HFFc6 (cell line): ENCODE results near the gene TLX3. TPM values are rescaled to one million over a fixed set of nuclear protein-coding genes. Genes with fewer than 3 reads are reported as not detected.

Experiments used
- DNase-seq: peaks from one replicate; pipeline ENCODE4 v3.0.0-alpha.2; 2018
- H3K27ac Mint-ChIP-seq: 2 replicates; pipeline ENCODE4 v1.8.0; 2020; ENCODE audit warnings: mild to moderate bottlenecking, mixed read lengths
- H3K27me3 Mint-ChIP-seq: 2 replicates; pipeline ENCODE4 v1.8.0; 2021; ENCODE audit warnings: mild to moderate bottlenecking, moderate library complexity, mixed read lengths; ENCODE audit not compliant: insufficient read depth
- H3K36me3 Mint-ChIP-seq: 2 replicates; pipeline ENCODE4 v1.8.0; 2021; ENCODE audit warnings: low read depth, mixed read lengths
- H3K4me1 Mint-ChIP-seq: 2 replicates; pipeline ENCODE4 v1.8.0; 2020; ENCODE audit warnings: low read depth, mixed read lengths
- H3K4me3 Mint-ChIP-seq: 2 replicates; pipeline ENCODE4 v1.8.0; 2020; ENCODE audit warnings: mild to moderate bottlenecking, moderate library complexity, mixed read lengths
- H3K9me3 Mint-ChIP-seq: 2 replicates; pipeline ENCODE4 v1.8.0; 2020; ENCODE audit warnings: mild to moderate bottlenecking, mixed read lengths
- total RNA-seq, 6 experiments: library from RNA; stranded (reverse); fragmentation: NEBNext Ultra II Directional; extraction: Animal tissue kit (Norgen Biotek cat#: 25700); gene quantifications; 2 replicates in 1 of 6; 3 replicates in 5 of 6; pipeline ENCODE4 v1.2.3, GENCODE V29; 2021
- TF ChIP-seq, protein P1 (sequence below): fragments of 200-600 bp; sonication (generic); IDR thresholded peaks from 2 replicates; pipeline ENCODE4 v1.5.0; 2021; ENCODE audit warnings: antibody characterized with exemption, mild to moderate bottlenecking

The TLX3 gene
- total RNA-seq, 6 experiments from 2014 or later, result not detected

DNA sequence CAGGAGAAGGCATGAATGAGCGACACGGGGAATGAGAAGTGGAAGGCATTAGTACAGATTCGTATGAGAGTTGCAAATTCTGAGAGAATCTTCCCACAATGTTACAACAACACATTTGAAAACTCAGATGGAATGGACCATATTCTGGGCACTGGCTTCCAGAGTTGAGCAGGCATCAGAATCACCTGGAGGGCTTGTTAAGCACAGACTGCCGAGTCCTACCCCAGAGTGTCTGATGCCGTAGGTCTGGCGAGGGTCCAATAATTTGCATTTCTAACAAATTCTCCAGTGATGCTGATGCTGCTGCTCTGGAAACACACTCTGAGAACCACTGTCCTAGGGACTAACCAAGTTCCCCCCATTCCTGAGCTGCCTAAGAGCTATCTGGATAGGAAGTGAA is 2.9 kb upstream of the TLX3 start:
- 0 out of 2 replicates have a peak, but pooled peaks cover 6% of the 10 kb centered on the region for H3K4me1 Mint-ChIP-seq
- TF ChIP-seq, protein P1, sequence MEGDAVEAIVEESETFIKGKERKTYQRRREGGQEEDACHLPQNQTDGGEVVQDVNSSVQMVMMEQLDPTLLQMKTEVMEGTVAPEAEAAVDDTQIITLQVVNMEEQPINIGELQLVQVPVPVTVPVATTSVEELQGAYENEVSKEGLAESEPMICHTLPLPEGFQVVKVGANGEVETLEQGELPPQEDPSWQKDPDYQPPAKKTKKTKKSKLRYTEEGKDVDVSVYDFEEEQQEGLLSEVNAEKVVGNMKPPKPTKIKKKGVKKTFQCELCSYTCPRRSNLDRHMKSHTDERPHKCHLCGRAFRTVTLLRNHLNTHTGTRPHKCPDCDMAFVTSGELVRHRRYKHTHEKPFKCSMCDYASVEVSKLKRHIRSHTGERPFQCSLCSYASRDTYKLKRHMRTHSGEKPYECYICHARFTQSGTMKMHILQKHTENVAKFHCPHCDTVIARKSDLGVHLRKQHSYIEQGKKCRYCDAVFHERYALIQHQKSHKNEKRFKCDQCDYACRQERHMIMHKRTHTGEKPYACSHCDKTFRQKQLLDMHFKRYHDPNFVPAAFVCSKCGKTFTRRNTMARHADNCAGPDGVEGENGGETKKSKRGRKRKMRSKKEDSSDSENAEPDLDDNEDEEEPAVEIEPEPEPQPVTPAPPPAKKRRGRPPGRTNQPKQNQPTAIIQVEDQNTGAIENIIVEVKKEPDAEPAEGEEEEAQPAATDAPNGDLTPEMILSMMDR, result no peak
- no peak overlapping the region for H3K27ac Mint-ChIP-seq
- no peaks in the 10 kb centered on the region; the same call in 1 of the 2 replicates for H3K36me3 Mint-ChIP-seq
- H3K9me3 Mint-ChIP-seq, result peaks cover 9% of the 10 kb centered on the region
- DNase-seq, result no peak
- H3K27me3 Mint-ChIP-seq, result peaks cover 53% of the 10 kb centered on the region
- H3K4me3 Mint-ChIP-seq, result no peak overlapping the region

DNA sequence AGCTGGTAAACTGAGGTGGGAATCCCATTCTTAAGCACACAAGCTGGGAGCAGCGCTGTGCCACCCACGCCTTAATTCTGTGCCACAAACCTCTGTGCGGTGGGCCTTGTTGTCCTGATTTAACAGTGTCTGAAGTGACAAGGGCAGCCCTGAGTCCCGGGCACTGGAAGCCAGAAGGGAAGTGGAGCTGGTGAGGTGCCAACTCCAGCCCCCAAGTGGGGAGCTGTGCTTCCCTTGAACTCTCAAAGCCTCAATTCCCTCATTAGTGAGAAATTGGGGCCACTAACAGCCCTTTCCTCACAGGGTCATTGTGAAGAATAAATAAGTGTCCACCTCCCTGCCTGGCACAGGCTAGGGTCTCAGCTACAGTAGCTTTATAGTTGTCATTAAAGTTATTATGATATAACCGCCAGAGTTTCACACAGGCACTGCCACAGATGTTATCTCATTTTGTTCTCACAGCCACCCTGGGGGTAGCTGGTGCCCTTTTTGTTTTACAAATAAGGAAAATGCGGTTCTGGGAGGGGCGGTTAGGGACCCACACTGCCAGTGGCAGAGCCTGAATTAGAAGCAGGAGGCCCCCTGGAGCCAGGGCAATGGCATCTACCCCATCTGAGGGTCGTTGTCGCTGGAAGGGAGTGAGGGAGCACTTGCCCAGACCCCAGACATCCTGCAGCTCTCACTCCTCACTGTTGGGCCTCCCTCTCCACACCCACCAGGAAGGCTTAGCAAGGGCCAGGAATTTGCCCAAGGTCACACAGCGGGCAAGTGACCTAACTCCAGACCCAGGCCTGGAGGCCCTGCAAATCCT is 2.1 kb upstream of the TLX3 start:
- no peak for DNase-seq
- H3K4me1 Mint-ChIP-seq, result 0 out of 2 replicates have a peak, but pooled peaks cover 6% of the 10 kb centered on the region
- H3K9me3 Mint-ChIP-seq, result peaks cover 9% of the 10 kb centered on the region
- TF ChIP-seq, protein P1, result no peak
- peaks cover 55% of the 10 kb centered on the region for H3K27me3 Mint-ChIP-seq
- H3K4me3 Mint-ChIP-seq, result no peak overlapping the region
- no peaks in the 10 kb centered on the region; the same call in 1 of the 2 replicates for H3K36me3 Mint-ChIP-seq
- no peak overlapping the region for H3K27ac Mint-ChIP-seq

DNA sequence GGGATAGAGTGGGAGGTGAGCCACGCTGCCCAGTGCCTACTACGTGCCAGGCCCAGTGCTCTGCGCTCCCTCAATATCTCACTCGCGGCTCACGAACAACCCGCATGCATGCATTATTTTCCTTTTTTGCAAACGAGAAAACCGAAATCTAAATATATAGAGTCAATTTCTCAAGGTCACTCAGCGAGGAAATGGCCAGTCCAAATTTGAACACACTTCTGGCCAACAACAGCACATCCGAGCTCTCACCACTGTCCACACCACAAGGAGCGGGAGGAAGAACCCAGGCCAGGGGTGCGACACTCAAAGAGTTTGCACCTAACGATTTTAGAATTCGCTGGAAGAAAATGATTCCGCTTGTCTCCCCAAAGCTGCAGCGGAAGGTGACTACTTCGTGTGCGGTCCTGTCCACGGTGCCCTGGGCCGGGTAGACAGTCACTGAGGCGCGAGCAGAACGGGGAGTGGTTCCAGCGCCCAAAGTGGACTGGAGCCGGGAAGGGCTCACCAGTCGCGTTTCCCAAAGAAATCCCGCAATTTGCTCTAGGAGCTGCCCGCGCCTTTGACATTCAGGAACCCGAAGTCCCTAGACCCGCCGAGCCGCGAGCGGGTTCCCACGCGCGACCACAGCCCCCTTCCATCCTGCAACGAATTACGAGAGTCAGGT is 1.1 kb upstream of the TLX3 start:
- Mint-ChIP-seq H3K9me3 (peaks cover 9% of the 10 kb centered on the region), H3K36me3 (no peaks in the 10 kb centered on the region; the same call in 1 of the 2 replicates), H3K4me3 (no peak overlapping the region), H3K4me1 (peaks cover 10% of the 10 kb centered on the region), H3K27ac (no peak overlapping the region), H3K27me3 (peaks cover 61% of the 10 kb centered on the region)
- DNase-seq, result no peak
- TF ChIP-seq, protein P1, result no peak

- H3K4me3 Mint-ChIP-seq, result no peak overlapping the region
- H3K4me1 Mint-ChIP-seq, result peaks cover 22% of the 10 kb centered on the region
Observed at GRCh38 chr5:171309276-171310211, 496 bp downstream of the TLX3 start.

More at GRCh38 chr5:171309276-171310211, 496 bp downstream of the TLX3 start:
- peaks cover 67% of the 10 kb centered on the region for H3K27me3 Mint-ChIP-seq
- DNase-seq, result no peak
- peaks cover 9% of the 10 kb centered on the region for H3K9me3 Mint-ChIP-seq
- no peaks in the 10 kb centered on the region; the same call in 1 of the 2 replicates for H3K36me3 Mint-ChIP-seq
- TF ChIP-seq, protein P1, result no peak
- no peak overlapping the region for H3K27ac Mint-ChIP-seq
